Measurements from ENCODE around the gene MEST. TPM values are rescaled to one million over a fixed set of nuclear protein-coding genes. Genes with fewer than 3 reads are reported as not detected.
"Not testable (repeated sequence)": the region's sequence is repeated elsewhere in the genome, so short reads cannot be mapped to it uniquely, and the experiment has no call there.

Gene MEST
- total and polyA plus RNA-seq, 3 experiments from 2014 or later = 1.8 to 4.3 (median 2.7) TPM

DNA sequence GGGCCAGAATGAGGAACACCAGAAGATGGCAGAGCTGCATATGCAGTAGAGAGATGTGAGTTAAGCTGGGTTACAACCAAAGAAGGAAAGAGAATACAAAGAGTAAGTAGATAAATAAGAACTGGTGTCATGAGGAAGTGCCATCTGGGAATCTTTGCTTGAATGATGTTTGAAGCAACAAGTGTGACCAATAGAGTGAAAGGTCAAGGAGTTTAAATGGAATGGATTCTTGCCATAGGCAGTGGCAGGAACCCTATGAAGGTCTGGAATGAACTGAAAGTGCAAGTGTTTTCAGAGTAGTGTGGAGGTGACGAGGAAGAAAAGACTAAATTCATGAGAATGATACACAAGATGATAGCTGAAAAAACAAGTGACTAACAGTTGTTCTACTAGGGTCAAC is 21.6 kb downstream of the MEST start:
- no peak overlapping the region for H3K27ac ChIP-seq (ENCODE audit: low read depth, low read length)
- Mint-ChIP-seq H3K36me3 (peaks cover 1 to 4% (median 3%) of the 10 kb centered on the region in 3 donors), H3K9me3 (no peaks in the 10 kb centered on the region), H3K4me3 (no peak overlapping the region), H3K27ac (no peak overlapping the region), H3K4me1 (no peaks in the 10 kb centered on the region), H3K27me3 (no peaks in the 10 kb centered on the region)
- no peaks in the 10 kb centered on the region for H3K36me3 ChIP-seq (ENCODE audit: insufficient read depth, low read length)
- no peaks in the 10 kb centered on the region for H3K9me3 ChIP-seq (ENCODE audit: low read length)
- ChIA-PET POLR2A (no interaction called here), CTCF (no interaction called here)
- H3K4me1 ChIP-seq (ENCODE audit: insufficient read depth, low read length) = no peaks in the 10 kb centered on the region
- DNase-seq = no peak
- no peaks in the 10 kb centered on the region for H3K27me3 ChIP-seq (ENCODE audit: insufficient read depth, low read length, poor library complexity, severe bottlenecking)
- H3K4me3 ChIP-seq (ENCODE audit: low read length) = no peak overlapping the region

GRCh38 chr7:130515315-130516040 is 23.6 kb downstream of the MEST start:
- Histone ChIP-seq H3K9me3 (ENCODE audit: low read length) (no peaks in the 10 kb centered on the region), H3K4me1 (ENCODE audit: insufficient read depth, low read length) (no peaks in the 10 kb centered on the region), H3K27me3 (ENCODE audit: insufficient read depth, low read length, poor library complexity, severe bottlenecking) (no peaks in the 10 kb centered on the region), H3K36me3 (ENCODE audit: insufficient read depth, low read length) (no peaks in the 10 kb centered on the region), H3K4me3 (ENCODE audit: low read length) (no peak overlapping the region), H3K27ac (ENCODE audit: low read depth, low read length) (no peak overlapping the region)
- Mint-ChIP-seq H3K4me3 (no peak overlapping the region), H3K36me3 (peaks cover 0 to 2% (median 0%) of the 10 kb centered on the region in 3 donors), H3K27ac (no peak overlapping the region), H3K9me3 (no peaks in the 10 kb centered on the region), H3K4me1 (no peaks in the 10 kb centered on the region), H3K27me3 (no peaks in the 10 kb centered on the region)
- no peak for DNase-seq
- POLR2A ChIA-PET = no interaction called here
- CTCF ChIA-PET = no interaction called here

- Histone ChIP-seq H3K4me3 (ENCODE audit: low read length) (no peak overlapping the region), H3K36me3 (ENCODE audit: insufficient read depth, low read length) (no peaks in the 10 kb centered on the region), H3K9me3 (ENCODE audit: low read length) (no peaks in the 10 kb centered on the region), H3K4me1 (ENCODE audit: insufficient read depth, low read length) (no peaks in the 10 kb centered on the region), H3K27ac (ENCODE audit: low read depth, low read length) (no peak overlapping the region), H3K27me3 (ENCODE audit: insufficient read depth, low read length, poor library complexity, severe bottlenecking) (no peaks in the 10 kb centered on the region)
- Mint-ChIP-seq H3K4me1 (no peaks in the 10 kb centered on the region), H3K27ac (no peak overlapping the region), H3K36me3 (no peaks in the 10 kb centered on the region), H3K9me3 (no peaks in the 10 kb centered on the region), H3K27me3 (no peaks in the 10 kb centered on the region), H3K4me3 (no peak overlapping the region)
- ChIA-PET CTCF (no interaction called here), POLR2A (no interaction called here)
- DNase-seq = no peak
Observed at GRCh38 chr7:130521258-130521951, 29.5 kb downstream of the MEST start.

DNA sequence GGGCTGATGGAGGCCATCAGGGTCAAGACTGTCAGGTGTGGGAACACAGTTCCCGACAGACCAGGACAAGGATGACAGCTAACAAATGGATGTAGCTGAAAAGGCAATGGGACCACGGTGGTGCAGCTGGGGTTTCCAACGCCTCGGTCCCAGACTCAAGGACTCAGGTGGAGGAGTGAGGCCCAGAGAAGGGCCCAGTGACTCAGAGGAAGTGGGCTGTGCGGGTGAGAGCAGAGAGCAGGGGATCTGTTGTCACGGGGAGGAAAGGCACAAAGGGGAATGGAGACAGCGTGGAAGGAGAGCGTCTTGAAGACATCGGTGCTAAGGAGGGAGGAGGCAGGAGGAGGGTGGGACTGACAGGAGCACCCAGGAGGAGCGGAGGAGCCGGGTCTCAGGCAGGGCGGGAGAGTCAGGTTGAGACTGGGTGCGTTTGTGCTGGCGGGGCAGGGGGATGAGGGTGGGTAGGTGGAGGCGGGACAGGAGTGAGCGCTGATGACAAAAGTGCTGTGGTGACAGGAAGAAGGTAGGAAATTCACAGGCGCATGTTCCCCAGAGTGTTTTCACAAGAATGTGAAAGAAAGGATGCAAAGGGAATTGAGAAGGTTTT is 31.7 kb downstream of the MEST start:
- CTCF ChIA-PET, H3K4me3 Mint-ChIP-seq: not testable (repeated sequence)

GRCh38 chr7:130524628-130525027 is 32.7 kb downstream of the MEST start:
- H3K4me3 Mint-ChIP-seq = no peak overlapping the region
- H3K9me3 ChIP-seq (ENCODE audit: low read length) = no peaks in the 10 kb centered on the region

More for the DNA sequence above, 31.7 kb downstream of the MEST start:
- H3K9me3 Mint-ChIP-seq; H3K4me1 ChIP-seq (ENCODE audit: insufficient read depth, low read length); H3K27me3 ChIP-seq (ENCODE audit: insufficient read depth, low read length, poor library complexity, severe bottlenecking); H3K36me3 Mint-ChIP-seq; POLR2A ChIA-PET; H3K27ac Mint-ChIP-seq; H3K9me3 ChIP-seq (ENCODE audit: low read length); H3K36me3 ChIP-seq (ENCODE audit: insufficient read depth, low read length); H3K4me3 ChIP-seq (ENCODE audit: low read length); H3K4me1 Mint-ChIP-seq; H3K27ac ChIP-seq (ENCODE audit: low read depth, low read length); DNase-seq; H3K27me3 Mint-ChIP-seq: not testable (repeated sequence)

GRCh38 chr7:130527752-130528355 is 36.0 kb downstream of the MEST start:
- H3K9me3 Mint-ChIP-seq; H3K27me3 ChIP-seq (ENCODE audit: insufficient read depth, low read length, poor library complexity, severe bottlenecking); H3K27ac ChIP-seq (ENCODE audit: low read depth, low read length); H3K4me1 Mint-ChIP-seq; DNase-seq; H3K36me3 ChIP-seq (ENCODE audit: insufficient read depth, low read length); H3K27me3 Mint-ChIP-seq; H3K9me3 ChIP-seq (ENCODE audit: low read length); H3K4me3 ChIP-seq (ENCODE audit: low read length); H3K4me1 ChIP-seq (ENCODE audit: insufficient read depth, low read length); CTCF ChIA-PET; POLR2A ChIA-PET: not testable (repeated sequence)
- peaks cover 0 to 13% (median 8%) of the 10 kb centered on the region in 3 donors for H3K36me3 Mint-ChIP-seq
- peak overlapping the region in 4 of 7 donors; percentile 20 to 44 (median 31) for H3K4me3 Mint-ChIP-seq
- peak overlapping the region in 1 of 8 donors; percentile 40 for H3K27ac Mint-ChIP-seq

More at GRCh38 chr7:130524628-130525027, 32.7 kb downstream of the MEST start:
- no peak overlapping the region for H3K27ac ChIP-seq (ENCODE audit: low read depth, low read length)
- Mint-ChIP-seq H3K27me3 (no peaks in the 10 kb centered on the region), H3K27ac (no peak overlapping the region), H3K4me1 (no peaks in the 10 kb centered on the region), H3K36me3 (peaks cover 0 to 5% (median 3%) of the 10 kb centered on the region in 3 donors), H3K9me3 (no peaks in the 10 kb centered on the region)
- no peaks in the 10 kb centered on the region for H3K27me3 ChIP-seq (ENCODE audit: insufficient read depth, low read length, poor library complexity, severe bottlenecking)
- ChIA-PET POLR2A (no interaction called here), CTCF (no interaction called here)
- H3K36me3 ChIP-seq (ENCODE audit: insufficient read depth, low read length) = no peaks in the 10 kb centered on the region
- H3K4me3 ChIP-seq (ENCODE audit: low read length) = no peak overlapping the region
- no peak for DNase-seq
- no peaks in the 10 kb centered on the region for H3K4me1 ChIP-seq (ENCODE audit: insufficient read depth, low read length)

GRCh38 chr7:130529417-130529816 is 37.5 kb downstream of the MEST start:
- DNase-seq = no peak
- POLR2A ChIA-PET = no interaction called here
- no peak overlapping the region for H3K27ac ChIP-seq (ENCODE audit: low read depth, low read length)
- H3K36me3 ChIP-seq (ENCODE audit: insufficient read depth, low read length) = no peaks in the 10 kb centered on the region
- no peaks in the 10 kb centered on the region for H3K27me3 Mint-ChIP-seq
- H3K27me3 ChIP-seq (ENCODE audit: insufficient read depth, low read length, poor library complexity, severe bottlenecking) = no peaks in the 10 kb centered on the region
- H3K27ac Mint-ChIP-seq = no peak overlapping the region
- CTCF ChIA-PET = no interaction called here
- H3K4me1 ChIP-seq (ENCODE audit: insufficient read depth, low read length) = no peaks in the 10 kb centered on the region
- H3K9me3 ChIP-seq (ENCODE audit: low read length) = no peaks in the 10 kb centered on the region
- no peak overlapping the region for H3K4me3 ChIP-seq (ENCODE audit: low read length)
- H3K4me3 Mint-ChIP-seq = no peak overlapping the region
- H3K9me3 Mint-ChIP-seq = no peaks in the 10 kb centered on the region
- H3K4me1 Mint-ChIP-seq = no peaks in the 10 kb centered on the region
- H3K36me3 Mint-ChIP-seq = peaks cover 0 to 13% (median 8%) of the 10 kb centered on the region in 3 donors

DNA sequence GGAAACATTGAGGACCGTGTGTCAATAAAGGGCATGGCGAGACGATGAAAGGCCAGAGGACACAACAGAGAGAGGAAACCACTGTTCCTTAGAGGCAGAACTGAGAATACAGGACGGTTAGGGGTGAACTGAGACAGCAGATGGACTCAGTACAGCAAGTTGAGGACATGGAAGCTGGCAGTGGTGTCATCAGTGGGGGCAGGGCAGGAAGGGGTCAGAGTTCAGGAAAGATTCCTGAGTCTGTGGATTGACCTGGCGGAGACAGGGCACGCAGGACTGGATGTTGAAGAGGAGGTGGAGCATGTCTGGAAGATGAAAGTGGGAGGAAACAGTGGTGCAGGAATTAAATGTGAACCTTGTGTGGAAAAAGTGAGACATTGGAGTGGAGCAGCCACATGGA is 46.0 kb downstream of the MEST start:
- H3K9me3 ChIP-seq (ENCODE audit: low read length); H3K9me3 Mint-ChIP-seq; H3K4me3 ChIP-seq (ENCODE audit: low read length); H3K36me3 ChIP-seq (ENCODE audit: insufficient read depth, low read length); H3K36me3 Mint-ChIP-seq; DNase-seq; H3K27ac ChIP-seq (ENCODE audit: low read depth, low read length); H3K27ac Mint-ChIP-seq; H3K4me1 Mint-ChIP-seq; H3K27me3 Mint-ChIP-seq; POLR2A ChIA-PET; H3K4me1 ChIP-seq (ENCODE audit: insufficient read depth, low read length); H3K27me3 ChIP-seq (ENCODE audit: insufficient read depth, low read length, poor library complexity, severe bottlenecking); CTCF ChIA-PET; H3K4me3 Mint-ChIP-seq: not testable (repeated sequence)

All from CD8-positive, alpha-beta memory T cell (primary cell).